Measurements from ENCODE around the gene MAD1L1.

MAD1L1 gene

GRCh38 chr7:1873857-1874589 is 358.7 kb downstream of the MAD1L1 start:
- no peak for TF ChIP-seq CTCF (IDR thresholded peaks at IDR 0.05; ENCODE audit: borderline replicate concordance, insufficient read depth, low read depth, low read length)
- no peak overlapping the region for H3K4me3 ChIP-seq (ENCODE audit: low read depth, low read length)

GRCh38 chr7:1873421-1873820 is 359.3 kb downstream of the MAD1L1 start:
- TF ChIP-seq CTCF (IDR thresholded peaks at IDR 0.05; ENCODE audit: borderline replicate concordance, insufficient read depth, low read depth, low read length) = no peak
- H3K4me3 ChIP-seq (ENCODE audit: low read depth, low read length) = no peak overlapping the region

- no peak overlapping the region for H3K4me3 ChIP-seq (ENCODE audit: low read depth, low read length)
- TF ChIP-seq CTCF (IDR thresholded peaks at IDR 0.05; ENCODE audit: borderline replicate concordance, insufficient read depth, low read depth, low read length) = no peak
Measured at GRCh38 chr7:1873070-1873405, 359.7 kb downstream of the MAD1L1 start.

DNA sequence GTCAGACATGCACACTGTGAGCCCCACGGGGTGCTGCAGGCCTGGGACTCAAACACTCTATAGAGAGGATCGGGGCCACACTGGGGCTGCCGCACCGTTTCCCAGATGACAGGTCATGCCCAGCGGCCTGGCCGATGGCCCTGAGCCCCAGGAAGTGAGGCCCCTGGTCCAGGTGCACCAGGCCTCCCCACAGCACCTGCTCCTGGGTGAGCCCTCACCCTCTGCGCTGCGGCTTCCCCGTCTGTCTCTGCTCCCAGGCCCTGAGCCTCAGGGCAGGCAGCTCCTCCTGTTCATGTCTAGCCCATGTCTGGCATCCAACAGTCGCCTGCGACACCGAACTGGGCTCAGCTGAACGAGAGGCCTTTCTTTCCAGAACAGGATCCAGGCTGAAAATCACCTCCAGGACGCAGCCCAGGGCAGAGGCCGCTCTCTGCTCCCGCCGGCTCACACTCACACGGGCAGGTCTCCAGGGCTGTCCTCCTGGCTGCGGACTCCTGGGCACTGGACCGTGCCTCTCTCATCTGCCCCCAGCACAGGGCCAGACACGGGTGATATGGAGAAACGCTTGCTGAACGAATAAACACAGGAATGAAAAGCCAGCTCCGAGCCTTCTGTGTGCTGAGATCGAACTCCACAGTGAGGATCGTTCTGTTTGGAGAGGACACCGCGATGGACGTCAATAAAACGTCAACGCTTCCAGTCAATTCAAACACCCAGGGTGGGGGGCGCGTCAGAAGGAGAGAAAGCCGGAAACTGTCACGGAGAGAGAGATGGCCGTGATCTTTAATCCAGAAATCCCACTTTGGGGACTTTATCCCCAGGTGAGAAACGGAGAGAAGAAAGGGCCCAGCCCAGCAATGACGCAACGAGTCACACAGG is 360.3 kb downstream of the MAD1L1 start:
- H3K4me3 ChIP-seq (ENCODE audit: low read depth, low read length) = no peak overlapping the region
- TF ChIP-seq CTCF (IDR thresholded peaks at IDR 0.05; ENCODE audit: borderline replicate concordance, insufficient read depth, low read depth, low read length) = no peak

DNA sequence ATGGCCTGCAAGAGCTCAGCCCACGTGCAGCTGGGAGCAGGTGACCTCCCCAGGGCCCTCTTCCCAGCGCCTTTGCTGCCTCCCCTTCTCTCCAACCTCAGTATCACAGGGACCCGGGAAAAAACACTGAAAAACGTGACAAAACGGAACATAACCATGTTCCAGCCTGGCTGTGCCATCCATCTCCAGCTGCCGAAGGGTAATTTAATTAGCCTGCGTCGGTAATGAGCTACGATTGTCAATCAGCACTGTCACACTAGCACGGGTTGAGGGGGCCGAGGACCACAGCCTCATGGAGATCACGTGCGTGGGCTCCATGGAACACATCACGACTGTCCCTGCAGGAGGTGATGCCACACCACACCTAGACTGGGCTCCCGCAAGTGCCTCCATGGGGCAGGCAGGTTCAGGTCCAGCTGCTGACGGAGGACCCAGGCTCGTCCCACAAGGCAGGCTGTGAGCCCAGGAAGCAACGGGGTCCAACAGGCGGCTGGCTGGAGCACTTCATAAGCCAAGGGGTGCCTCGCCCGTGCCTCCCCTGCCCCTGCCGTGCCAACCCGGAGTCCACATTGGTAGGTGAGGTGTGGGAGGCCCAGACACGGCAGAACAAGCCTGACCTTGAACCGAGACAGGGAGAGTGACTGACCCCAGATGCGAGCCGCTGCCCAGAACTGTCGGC is 363.2 kb downstream of the MAD1L1 start:
- H3K4me3 ChIP-seq (ENCODE audit: low read depth, low read length) = no peak overlapping the region
- no peak for TF ChIP-seq CTCF (IDR thresholded peaks at IDR 0.05; ENCODE audit: borderline replicate concordance, insufficient read depth, low read depth, low read length)

- no peak overlapping the region for H3K4me3 ChIP-seq (ENCODE audit: low read depth, low read length)
- TF ChIP-seq CTCF (IDR thresholded peaks at IDR 0.05; ENCODE audit: borderline replicate concordance, insufficient read depth, low read depth, low read length) = no peak
Measured at GRCh38 chr7:1868516-1869165, 364.1 kb downstream of the MAD1L1 start.
